ENCODE data around the gene CHML.
A peak's percentile ranks its signal among the peaks of the same experiment; 100 is the strongest.

CHML gene

DNA sequence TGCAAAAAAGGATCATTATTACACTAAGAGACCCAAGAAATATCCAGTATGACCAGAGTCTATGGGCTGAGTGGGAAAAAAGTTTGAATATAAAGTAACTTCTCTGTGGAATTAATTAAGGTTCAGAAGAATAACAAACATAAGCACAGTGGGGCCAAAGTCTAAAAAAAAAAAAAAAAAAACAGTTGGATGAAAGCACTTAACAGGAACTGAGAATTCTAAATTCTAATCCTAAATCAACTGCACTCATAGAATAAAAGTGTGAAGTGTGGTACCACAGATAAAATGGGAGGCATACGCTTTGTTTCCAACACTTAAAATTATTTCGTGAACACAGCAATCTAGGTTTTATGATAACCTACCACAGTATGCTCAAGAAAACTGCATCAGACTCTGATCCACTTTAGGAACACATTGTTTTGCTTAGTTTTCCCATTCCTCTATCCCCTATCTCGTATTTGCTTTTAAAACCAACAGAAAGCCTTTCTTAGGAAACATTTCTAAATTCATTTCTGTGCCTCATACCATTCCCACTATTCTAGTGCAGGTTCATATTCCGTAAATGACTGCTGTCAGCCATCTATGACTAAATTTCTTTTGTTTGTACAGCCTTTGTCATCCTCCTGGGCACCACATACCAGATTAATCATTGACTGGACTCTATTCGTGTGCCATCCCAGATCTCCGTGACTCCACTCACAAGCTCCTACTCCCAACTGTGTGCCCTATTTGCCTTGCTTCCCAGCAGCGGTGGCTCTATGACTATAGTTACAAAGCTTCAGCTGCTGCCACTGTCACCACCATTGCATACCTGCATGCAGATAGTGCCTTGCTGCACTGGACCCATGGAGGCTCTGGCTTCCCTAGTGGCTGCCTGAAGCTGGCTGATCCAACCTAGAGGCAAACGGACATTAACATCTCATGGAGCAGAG is 24.9 kb downstream of the CHML start:
- peaks cover 17% of the 10 kb centered on the region for H3K36me3 Mint-ChIP-seq
- ATAC-seq = no peak
- H3K9me3 Mint-ChIP-seq = no peaks in the 10 kb centered on the region
- peaks cover 33% of the 10 kb centered on the region for H3K4me1 Mint-ChIP-seq
- peak overlapping the region; percentile 45 for H3K27ac Mint-ChIP-seq
- H3K4me3 Mint-ChIP-seq = no peak overlapping the region
- H3K27me3 Mint-ChIP-seq = no peaks in the 10 kb centered on the region

DNA sequence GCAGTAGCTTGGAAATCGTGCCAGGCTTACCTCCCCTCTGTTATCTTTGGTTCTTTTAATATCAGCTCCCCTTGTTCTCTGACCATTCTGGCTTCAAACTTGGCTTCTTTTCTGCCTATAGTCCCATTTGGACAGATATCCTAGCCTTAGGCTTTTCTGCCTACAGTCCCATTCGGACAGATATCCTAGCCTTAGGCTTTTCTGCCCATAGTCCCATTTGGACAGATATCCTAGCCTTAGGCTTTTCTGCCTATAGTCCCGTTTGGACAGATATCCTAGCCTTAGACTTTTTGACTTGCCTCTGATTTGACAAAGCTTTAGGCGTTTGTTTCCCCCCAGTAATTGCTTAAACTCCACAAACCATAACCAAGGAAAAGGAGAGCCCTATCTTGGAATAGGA is 25.6 kb downstream of the CHML start:
- Mint-ChIP-seq H3K27ac (peak overlapping the region; percentile 45), H3K4me3 (no peak overlapping the region), H3K4me1 (peaks cover 33% of the 10 kb centered on the region)

DNA sequence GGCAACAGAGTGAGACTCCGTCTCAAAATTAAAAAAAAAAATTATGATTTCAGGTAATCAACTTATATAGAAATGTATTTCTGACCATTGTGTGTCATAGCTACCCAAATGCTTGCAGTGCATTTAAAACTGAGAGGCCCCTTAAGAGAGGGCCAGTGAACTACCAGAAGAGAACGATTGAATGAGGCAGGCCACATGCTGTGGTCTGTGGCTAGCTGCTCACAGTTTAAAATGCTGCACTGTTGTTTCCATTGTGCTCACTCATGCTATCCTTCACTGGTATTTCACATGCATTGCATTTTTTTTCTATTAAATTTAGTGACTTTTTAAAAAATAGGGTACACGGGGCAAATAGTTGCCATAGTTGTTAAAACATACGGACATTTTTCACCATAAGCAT is 26.0 kb downstream of the CHML start:
- Mint-ChIP-seq H3K4me3 (no peak overlapping the region), H3K27ac (no peak overlapping the region), H3K27me3 (no peaks in the 10 kb centered on the region), H3K36me3 (peaks cover 21% of the 10 kb centered on the region), H3K4me1 (peaks cover 33% of the 10 kb centered on the region), H3K9me3 (no peaks in the 10 kb centered on the region)
- ATAC-seq = peak; percentile 63

More for the DNA sequence above, 25.6 kb downstream of the CHML start:
- Mint-ChIP-seq H3K27me3 (no peaks in the 10 kb centered on the region), H3K36me3 (peaks cover 19% of the 10 kb centered on the region), H3K9me3 (no peaks in the 10 kb centered on the region)
- no peak for ATAC-seq

DNA sequence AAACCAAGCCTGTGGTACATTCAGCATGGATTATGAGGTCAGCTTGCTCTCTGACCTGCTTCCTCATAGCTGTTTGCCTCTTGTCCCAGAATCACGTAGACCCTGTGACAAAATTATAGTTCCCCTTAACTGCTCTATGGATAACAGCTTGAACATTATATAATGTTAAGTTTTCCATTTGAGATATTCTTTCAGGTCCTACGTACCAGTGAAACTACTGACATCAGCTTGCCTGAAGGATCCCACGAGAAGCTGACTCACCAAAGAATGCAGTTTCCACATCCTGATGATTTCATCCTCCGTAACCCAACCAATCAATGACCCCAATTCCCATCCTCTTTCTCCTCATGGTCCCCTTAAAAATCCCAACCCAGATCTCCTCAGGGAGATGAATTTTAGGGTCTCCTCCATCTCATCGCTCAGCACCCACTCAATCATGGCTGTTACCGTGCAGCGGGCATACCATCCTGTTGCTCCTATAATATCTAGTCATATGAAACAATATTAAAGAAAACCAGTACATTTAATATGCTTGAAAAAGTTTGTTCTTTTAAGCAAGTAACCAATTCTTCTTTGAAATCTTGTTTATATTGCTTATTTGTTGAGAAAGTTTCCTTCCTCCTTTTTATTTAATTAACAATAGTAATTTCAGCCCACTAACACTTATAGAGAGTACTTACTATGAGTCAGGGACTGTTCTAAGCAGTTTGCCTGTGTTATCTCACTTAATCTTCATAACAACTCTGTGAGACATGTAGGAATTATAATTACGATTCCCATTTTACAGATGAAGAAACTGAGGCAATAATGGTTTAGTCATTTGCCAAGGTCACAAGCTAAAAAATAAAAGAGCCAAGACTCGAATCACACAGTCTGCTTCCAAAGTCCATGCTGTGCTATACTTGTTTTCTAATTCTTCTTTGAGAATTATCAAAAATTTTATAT is 27.4 kb downstream of the CHML start:
- Mint-ChIP-seq H3K9me3 (no peaks in the 10 kb centered on the region), H3K4me3 (no peak overlapping the region), H3K27ac (peak overlapping the region; percentile 38), H3K36me3 (peaks cover 18% of the 10 kb centered on the region), H3K27me3 (no peaks in the 10 kb centered on the region), H3K4me1 (peaks cover 32% of the 10 kb centered on the region)
- ATAC-seq = no peak

DNA sequence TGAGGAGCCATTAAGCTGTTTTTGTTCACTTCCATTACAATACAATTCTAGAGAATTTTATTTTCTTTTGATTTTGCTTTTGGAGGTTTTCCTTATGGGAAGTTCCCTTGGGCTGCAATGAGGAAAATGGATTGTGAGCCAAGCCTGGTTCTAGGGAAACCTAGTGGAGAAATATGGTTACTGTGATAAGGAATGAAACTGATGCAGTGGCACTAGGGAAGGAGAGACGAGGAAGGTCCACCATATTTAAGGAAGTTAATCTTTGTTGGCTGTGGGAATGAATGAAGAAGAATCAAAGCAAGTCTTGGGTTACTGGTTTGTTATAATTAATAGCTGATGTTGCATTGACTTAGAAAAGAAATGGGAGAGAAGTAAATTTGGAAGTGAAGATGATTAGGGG is 28.4 kb downstream of the CHML start:
- Mint-ChIP-seq H3K27ac (no peak overlapping the region), H3K9me3 (no peaks in the 10 kb centered on the region)

GRCh38 chr1:241611063-241611462 is 29.1 kb downstream of the CHML start:
- H3K4me1 Mint-ChIP-seq = peaks cover 35% of the 10 kb centered on the region

More for the DNA sequence above, 28.4 kb downstream of the CHML start:
- no peak for ATAC-seq
- Mint-ChIP-seq H3K36me3 (peaks cover 18% of the 10 kb centered on the region), H3K27me3 (no peaks in the 10 kb centered on the region), H3K4me1 (peaks cover 35% of the 10 kb centered on the region), H3K4me3 (no peak overlapping the region)

DNA sequence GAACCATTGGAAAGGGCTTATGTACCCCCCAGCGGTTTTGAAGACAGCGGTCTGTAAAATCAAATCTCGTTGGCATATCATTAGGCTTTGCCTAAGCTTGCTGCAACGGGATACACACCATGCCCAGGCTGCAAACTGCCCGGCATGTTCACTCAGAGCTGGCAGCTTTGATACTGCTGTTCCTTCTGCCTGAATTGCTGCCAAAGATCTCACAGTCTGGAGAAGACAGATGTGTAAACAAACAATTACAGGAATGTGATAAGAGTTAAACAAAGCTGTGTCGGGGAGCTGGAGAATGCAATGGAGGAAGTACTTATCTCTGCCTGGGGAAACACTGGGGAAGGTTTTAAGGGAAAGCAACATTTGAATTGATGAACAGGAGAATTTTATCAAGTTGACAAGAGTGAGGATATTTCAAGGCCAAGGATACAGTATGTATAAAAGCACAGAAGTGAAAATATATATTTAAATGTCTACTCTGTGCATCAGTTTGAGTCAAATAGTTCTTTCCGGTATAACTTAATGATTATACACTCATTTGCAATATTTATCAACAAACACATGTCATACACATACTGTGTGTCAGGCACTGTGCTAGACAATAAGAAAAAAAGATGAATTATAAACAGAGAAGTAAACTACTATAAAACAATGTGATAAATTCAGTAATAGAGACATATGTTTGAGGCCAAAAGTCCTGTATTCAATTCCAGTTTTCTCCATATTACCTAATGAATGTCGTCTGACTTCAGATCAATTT is 29.9 kb downstream of the CHML start:
- peaks cover 30% of the 10 kb centered on the region for H3K4me1 Mint-ChIP-seq
- ATAC-seq = no peak
- no peaks in the 10 kb centered on the region for H3K27me3 Mint-ChIP-seq
- no peak overlapping the region for H3K4me3 Mint-ChIP-seq
- no peaks in the 10 kb centered on the region for H3K9me3 Mint-ChIP-seq
- H3K36me3 Mint-ChIP-seq = peaks cover 28% of the 10 kb centered on the region
- no peak overlapping the region for H3K27ac Mint-ChIP-seq

More at GRCh38 chr1:241611063-241611462, 29.1 kb downstream of the CHML start:
- no peak overlapping the region for H3K4me3 Mint-ChIP-seq
- ATAC-seq = peak; percentile 86
- H3K27me3 Mint-ChIP-seq = no peaks in the 10 kb centered on the region
- no peak overlapping the region for H3K27ac Mint-ChIP-seq
- H3K36me3 Mint-ChIP-seq = peaks cover 20% of the 10 kb centered on the region
- H3K9me3 Mint-ChIP-seq = no peaks in the 10 kb centered on the region

GRCh38 chr1:241608379-241609033 is 31.7 kb downstream of the CHML start:
- Mint-ChIP-seq H3K27me3 (no peaks in the 10 kb centered on the region), H3K27ac (peak overlapping the region; percentile 20), H3K9me3 (no peaks in the 10 kb centered on the region), H3K4me3 (no peak overlapping the region), H3K4me1 (peaks cover 32% of the 10 kb centered on the region), H3K36me3 (peaks cover 38% of the 10 kb centered on the region)
- peak; percentile 26 for ATAC-seq

- Mint-ChIP-seq H3K9me3 (no peaks in the 10 kb centered on the region), H3K27me3 (no peaks in the 10 kb centered on the region), H3K4me1 (peaks cover 36% of the 10 kb centered on the region), H3K27ac (peak overlapping the region; percentile 52), H3K36me3 (peaks cover 43% of the 10 kb centered on the region), H3K4me3 (no peak overlapping the region)
- ATAC-seq = no peak
Observed at GRCh38 chr1:241607497-241607896, 32.7 kb downstream of the CHML start.

GRCh38 chr1:241606544-241606943 is 33.6 kb downstream of the CHML start:
- H3K9me3 Mint-ChIP-seq = peaks cover 4% of the 10 kb centered on the region
- H3K36me3 Mint-ChIP-seq = peaks cover 52% of the 10 kb centered on the region
- H3K27me3 Mint-ChIP-seq = no peaks in the 10 kb centered on the region
- ATAC-seq = no peak
- H3K4me3 Mint-ChIP-seq = no peak overlapping the region
- no peak overlapping the region for H3K27ac Mint-ChIP-seq
- H3K4me1 Mint-ChIP-seq = peaks cover 45% of the 10 kb centered on the region

DNA sequence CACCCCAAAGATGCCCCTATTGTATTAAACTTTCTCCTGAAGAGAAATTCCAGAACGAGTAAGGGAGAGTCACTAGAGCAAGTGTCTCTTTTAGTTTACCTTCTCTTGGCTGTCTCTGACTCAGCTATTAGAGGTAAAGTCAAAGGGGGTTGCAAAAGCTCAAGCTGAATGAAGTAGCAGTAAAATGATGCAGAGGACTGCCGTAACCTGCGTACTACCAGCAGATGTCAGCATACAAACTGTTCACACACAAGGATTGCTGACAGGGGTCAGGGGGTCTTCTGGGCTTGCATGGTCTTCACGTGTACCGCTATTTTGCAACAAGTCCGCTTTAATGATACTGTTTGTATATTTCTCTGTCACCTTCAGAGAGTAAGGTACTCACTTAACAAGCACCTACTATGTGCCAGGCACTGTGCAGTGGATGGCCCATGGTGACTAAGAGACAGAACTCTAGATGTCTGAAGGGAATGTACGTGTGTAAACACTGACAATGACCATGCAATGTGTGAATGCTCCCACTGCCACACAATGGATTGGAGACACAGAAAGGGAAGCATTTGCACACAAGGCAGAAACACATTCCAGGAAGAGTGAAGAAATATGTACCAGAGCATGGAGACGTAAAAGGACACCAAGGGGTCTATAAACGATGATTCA is 34.9 kb downstream of the CHML start:
- no peak overlapping the region for H3K4me3 Mint-ChIP-seq
- H3K9me3 Mint-ChIP-seq = peaks cover 4% of the 10 kb centered on the region
- peaks cover 63% of the 10 kb centered on the region for H3K36me3 Mint-ChIP-seq
- H3K27ac Mint-ChIP-seq = no peak overlapping the region
- peaks cover 58% of the 10 kb centered on the region for H3K4me1 Mint-ChIP-seq
- H3K27me3 Mint-ChIP-seq = no peaks in the 10 kb centered on the region
- no peak for ATAC-seq

GRCh38 chr1:241603731-241604245 is 36.4 kb downstream of the CHML start:
- Mint-ChIP-seq H3K36me3 (peaks cover 57% of the 10 kb centered on the region), H3K9me3 (peaks cover 4% of the 10 kb centered on the region), H3K4me1 (peaks cover 61% of the 10 kb centered on the region), H3K27me3 (no peaks in the 10 kb centered on the region), H3K4me3 (no peak overlapping the region), H3K27ac (peak overlapping the region; percentile 78)
- peak; percentile 44 for ATAC-seq

- H3K27ac Mint-ChIP-seq = peak overlapping the region; percentile 78
- peaks cover 50% of the 10 kb centered on the region for H3K36me3 Mint-ChIP-seq
- peak; percentile 77 for ATAC-seq
- H3K4me3 Mint-ChIP-seq = peak overlapping the region; percentile 19
- H3K4me1 Mint-ChIP-seq = peaks cover 70% of the 10 kb centered on the region
- peaks cover 4% of the 10 kb centered on the region for H3K9me3 Mint-ChIP-seq
- H3K27me3 Mint-ChIP-seq = no peaks in the 10 kb centered on the region
Observed at GRCh38 chr1:241600496-241600901, 39.7 kb downstream of the CHML start.

GRCh38 chr1:241598249-241598648 is 41.9 kb downstream of the CHML start:
- H3K36me3 Mint-ChIP-seq = peaks cover 54% of the 10 kb centered on the region
- H3K27me3 Mint-ChIP-seq = no peaks in the 10 kb centered on the region
- peak; percentile 82 for ATAC-seq
- peaks cover 4% of the 10 kb centered on the region for H3K9me3 Mint-ChIP-seq
- peaks cover 71% of the 10 kb centered on the region for H3K4me1 Mint-ChIP-seq
- H3K27ac Mint-ChIP-seq = peak overlapping the region; percentile 67
- peak overlapping the region; percentile 30 for H3K4me3 Mint-ChIP-seq
